ENCODE data around the gene KASH5. TPM values are rescaled to one million over a fixed set of nuclear protein-coding genes. Genes with fewer than 3 reads are reported as not detected.

KASH5 gene
- total RNA-seq, 1 donor from 2014 or later, result not detected

- TF ChIP-seq CTCF (IDR thresholded peaks at IDR 0.05; ENCODE audit: unreplicated experiment), result no peak
- H3K36me3 Mint-ChIP-seq (ENCODE audit: insufficient read depth), result no peaks in the 10 kb centered on the region
- no peak overlapping the region for H3K4me3 Mint-ChIP-seq (ENCODE audit: low read depth)
- H3K27ac Mint-ChIP-seq, result no peak overlapping the region
- peaks cover 86% of the 10 kb centered on the region for H3K27me3 Mint-ChIP-seq
- peaks cover 8% of the 10 kb centered on the region for H3K4me1 Mint-ChIP-seq (ENCODE audit: low read depth)
- H3K9me3 Mint-ChIP-seq (ENCODE audit: low read depth), result no peaks in the 10 kb centered on the region
- no peak for DNase-seq (ENCODE audit: low spot score, unreplicated experiment)
Measured at GRCh38 chr19:49430678-49431329, 42.8 kb downstream of the KASH5 start.

- H3K4me1 Mint-ChIP-seq (ENCODE audit: low read depth), result peaks cover 6% of the 10 kb centered on the region
- no peak for DNase-seq (ENCODE audit: low spot score, unreplicated experiment)
- H3K4me3 Mint-ChIP-seq (ENCODE audit: low read depth), result no peak overlapping the region
- peaks cover 86% of the 10 kb centered on the region for H3K27me3 Mint-ChIP-seq
- no peak overlapping the region for H3K27ac Mint-ChIP-seq
- TF ChIP-seq CTCF (IDR thresholded peaks at IDR 0.05; ENCODE audit: unreplicated experiment), result no peak
- H3K9me3 Mint-ChIP-seq (ENCODE audit: low read depth), result no peaks in the 10 kb centered on the region
- H3K36me3 Mint-ChIP-seq (ENCODE audit: insufficient read depth), result no peaks in the 10 kb centered on the region
Measured at GRCh38 chr19:49431330-49431749, 43.3 kb downstream of the KASH5 start.

- Mint-ChIP-seq H3K36me3 (ENCODE audit: insufficient read depth) (no peaks in the 10 kb centered on the region), H3K9me3 (ENCODE audit: low read depth) (no peaks in the 10 kb centered on the region), H3K4me1 (ENCODE audit: low read depth) (peaks cover 4% of the 10 kb centered on the region), H3K27ac (no peak overlapping the region), H3K4me3 (ENCODE audit: low read depth) (no peak overlapping the region), H3K27me3 (peaks cover 86% of the 10 kb centered on the region)
- DNase-seq (ENCODE audit: low spot score, unreplicated experiment), result no peak
- no peak for TF ChIP-seq CTCF (IDR thresholded peaks at IDR 0.05; ENCODE audit: unreplicated experiment)
Measured at GRCh38 chr19:49432141-49433073, 44.4 kb downstream of the KASH5 start.

GRCh38 chr19:49433240-49433901 is 45.3 kb downstream of the KASH5 start:
- Mint-ChIP-seq H3K27ac (no peak overlapping the region), H3K27me3 (peaks cover 88% of the 10 kb centered on the region), H3K9me3 (ENCODE audit: low read depth) (no peaks in the 10 kb centered on the region), H3K4me1 (ENCODE audit: low read depth) (peaks cover 2% of the 10 kb centered on the region), H3K36me3 (ENCODE audit: insufficient read depth) (no peaks in the 10 kb centered on the region), H3K4me3 (ENCODE audit: low read depth) (no peak overlapping the region)
- DNase-seq (ENCODE audit: low spot score, unreplicated experiment), result no peak
- no peak for TF ChIP-seq CTCF (IDR thresholded peaks at IDR 0.05; ENCODE audit: unreplicated experiment)

- Mint-ChIP-seq H3K27me3 (peaks cover 89% of the 10 kb centered on the region), H3K4me3 (ENCODE audit: low read depth) (no peak overlapping the region), H3K27ac (no peak overlapping the region), H3K36me3 (ENCODE audit: insufficient read depth) (no peaks in the 10 kb centered on the region), H3K9me3 (ENCODE audit: low read depth) (no peaks in the 10 kb centered on the region), H3K4me1 (ENCODE audit: low read depth) (no peaks in the 10 kb centered on the region)
- no peak for DNase-seq (ENCODE audit: low spot score, unreplicated experiment)
- TF ChIP-seq CTCF (IDR thresholded peaks at IDR 0.05; ENCODE audit: unreplicated experiment), result no peak
Measured at GRCh38 chr19:49434907-49435583, 47.0 kb downstream of the KASH5 start.

Data from progenitor cell of endocrine pancreas (in vitro differentiated cells).